Measurements from ENCODE around the gene SUMO3. TPM values are rescaled to one million over a fixed set of nuclear protein-coding genes. Genes with fewer than 3 reads are reported as not detected.

SUMO3 gene
- total and polyA plus RNA-seq, 12 donors = 21.1 to 92.3 (median 72.1) TPM

GRCh38 chr21:44846485-44847260 lies 28.8 kb upstream of the SUMO3 start:
- Histone ChIP-seq H3K9me3 (replicated peaks in 1 of 3) (no peaks in the 10 kb centered on the region), H3K27ac (no peak overlapping the region), H3K4me1 (replicated peaks in 1 of 2) (peaks cover 14 to 30% of the 10 kb centered on the region in 2 donors), H3K4me3 (peak overlapping the region in 1 of 4 donors; percentile 42), H3K36me3 (replicated peaks in 1 of 2) (peaks cover 0 to 27% of the 10 kb centered on the region in 2 donors), H3K27me3 (no peaks in the 10 kb centered on the region)
- TF ChIP-seq CTCF (IDR thresholded peaks at IDR 0.05) (no peak), POLR2A (IDR thresholded peaks at IDR 0.05) (no peak)
- DNase-seq = peak in 6 of 7 donors; percentile 43 to 79 (median 62)
- intact Hi-C loops (cut with DNase I) = no loop called here
- WGBS, 4 donors = 46 to 53% (median 48%) methylated on average over 18 to 27 of the region's 27 CpGs

- Histone ChIP-seq H3K4me3 (peak overlapping the region in 1 of 4 donors; percentile 42), H3K27ac (peak overlapping the region in 1 of 5 donors; percentile 6)
Measured at GRCh38 chr21:44846224-44846484, 28.3 kb upstream of the SUMO3 start.

GRCh38 chr21:44845418-44846223 lies 27.8 kb upstream of the SUMO3 start:
- Histone ChIP-seq H3K27ac (peak overlapping the region in 1 of 5 donors; percentile 6), H3K9me3 (replicated peaks in 1 of 3) (no peaks in the 10 kb centered on the region), H3K4me1 (replicated peaks in 1 of 2) (peaks cover 6 to 21% of the 10 kb centered on the region in 2 donors), H3K4me3 (peak overlapping the region in 1 of 4 donors; percentile 42), H3K27me3 (no peaks in the 10 kb centered on the region), H3K36me3 (replicated peaks in 1 of 2) (peaks cover 0 to 16% of the 10 kb centered on the region in 2 donors)
- TF ChIP-seq POLR2A (IDR thresholded peaks at IDR 0.05) (no peak), CTCF (IDR thresholded peaks at IDR 0.05) (peak in 2 of 6 experiments; percentile 15 to 34)
- WGBS, 4 donors = 10 to 25% (median 13%) methylated on average over 5 to 34 of the region's 34 CpGs
- DNase-seq = peak in 6 of 7 donors; percentile 46 to 67 (median 56)
- intact Hi-C loops (cut with DNase I) = no loop called here

More at GRCh38 chr21:44846224-44846484, 28.3 kb upstream of the SUMO3 start:
- peaks cover 0 to 22% of the 10 kb centered on the region in 2 donors for H3K36me3 ChIP-seq (replicated peaks in 1 of 2)
- no peak for TF ChIP-seq POLR2A (IDR thresholded peaks at IDR 0.05)
- peak in 1 of 6 experiments; percentile 5 for TF ChIP-seq CTCF (IDR thresholded peaks at IDR 0.05)
- peaks cover 11 to 26% of the 10 kb centered on the region in 2 donors for H3K4me1 ChIP-seq (replicated peaks in 1 of 2)
- DNase-seq = no peak
- no peaks in the 10 kb centered on the region for H3K27me3 ChIP-seq
- intact Hi-C loops (cut with DNase I) = no loop called here
- WGBS, 4 donors = 31 to 50% (median 42%) methylated on average over 1 of the region's 1 CpG
- no peaks in the 10 kb centered on the region for H3K9me3 ChIP-seq (replicated peaks in 1 of 3)

GRCh38 chr21:44844256-44844655 lies 26.4 kb upstream of the SUMO3 start:
- TF ChIP-seq CTCF (IDR thresholded peaks at IDR 0.05) (no peak), POLR2A (IDR thresholded peaks at IDR 0.05) (no peak)
- no peaks in the 10 kb centered on the region for H3K27me3 ChIP-seq
- peaks cover 0 to 3% of the 10 kb centered on the region in 2 donors for H3K36me3 ChIP-seq (replicated peaks in 1 of 2)
- no peak overlapping the region for H3K4me3 ChIP-seq
- H3K27ac ChIP-seq = no peak overlapping the region
- peak in 2 of 7 donors; percentile 10 to 50 for DNase-seq
- 49 to 60% (median 53%) methylated on average over 16 of the region's 16 CpGs for WGBS, 4 donors
- intact Hi-C loops (cut with DNase I) = no loop called here
- H3K9me3 ChIP-seq (replicated peaks in 1 of 3) = no peaks in the 10 kb centered on the region
- peaks cover 5 to 13% of the 10 kb centered on the region in 2 donors for H3K4me1 ChIP-seq (replicated peaks in 1 of 2)
